HepG2 (cell line): ENCODE results near the gene AGAP3. TPM values are rescaled to one million over a fixed set of nuclear protein-coding genes. Genes with fewer than 3 reads are reported as not detected.
A peak's percentile ranks its signal among the peaks of the same experiment; 100 is the strongest.

ENCODE experiments used
- BATF2 ChIP-seq: sonication (generic); formaldehyde crosslinking; IDR thresholded peaks from 2 replicates; pipeline ENCODE4 v1.8.0; 2022; ENCODE audit warnings: mild to moderate bottlenecking, missing genetic modification reagents, moderate library complexity
- ETS1 ChIP-seq: sonication (generic); formaldehyde crosslinking; IDR thresholded peaks from 2 replicates; pipeline ENCODE4 v1.4.0; 2020; ENCODE audit warnings: missing genetic modification reagents
- HDAC1 ChIP-seq: sonication (generic); formaldehyde crosslinking; IDR thresholded peaks from 2 replicates; pipeline ENCODE4 v1.5.1; 2020; ENCODE audit warnings: mild to moderate bottlenecking, missing genetic modification reagents
- ISX ChIP-seq: sonication (generic); formaldehyde crosslinking; conservative IDR thresholded peaks from 2 replicates; pipeline ENCODE4 v1.5.0; 2020; ENCODE audit warnings: missing genetic modification reagents
- MYC ChIP-seq: sonication (generic); formaldehyde crosslinking; IDR thresholded peaks from 2 replicates; pipeline ENCODE4 v1.9.0; 2021; ENCODE audit warnings: missing genetic modification reagents, borderline replicate concordance
- NCOA2 ChIP-seq: sonication (generic); formaldehyde crosslinking; IDR thresholded peaks from 2 replicates; pipeline ENCODE4 v1.8.0; 2022; ENCODE audit warnings: inconsistent platforms
- POLR2AphosphoS5 ChIP-seq: IDR thresholded peaks from 2 replicates; pipeline ENCODE4 v1.6.1; 2012; ENCODE audit warnings: low read depth, low read length
- REPIN1 ChIP-seq: sonication (generic); formaldehyde crosslinking; IDR thresholded peaks from 2 replicates; pipeline ENCODE4 v1.8.0; 2022; ENCODE audit warnings: missing genetic modification reagents, low read depth, mild to moderate bottlenecking, borderline replicate concordance
- SP2 ChIP-seq: sonication (generic); formaldehyde crosslinking; IDR thresholded peaks from 2 replicates; pipeline ENCODE4 v1.5.1; 2020; ENCODE audit warnings: mild to moderate bottlenecking, missing genetic modification reagents
- ZKSCAN5 ChIP-seq: sonication (generic); formaldehyde crosslinking; IDR thresholded peaks from 2 replicates; pipeline ENCODE4 v1.5.1; 2020; ENCODE audit warnings: mild to moderate bottlenecking, missing genetic modification reagents
- ZNF691 ChIP-seq: sonication (generic); formaldehyde crosslinking; IDR thresholded peaks from 2 replicates; pipeline ENCODE4 v1.4.0; 2020; ENCODE audit warnings: missing genetic modification reagents, low read depth, mild to moderate bottlenecking, borderline replicate concordance
- polyA plus RNA-seq, 8 experiments: library from polyadenylated mRNA; depleted of rRNA in 3 of 8; stranded (reverse) in 7 of 8; unstranded in 1 of 8; fragments of >200 nt; fragmentation: Illumina TruSeq in 4 of 8; extraction: Trizol in 4 of 8; gene quantifications; 2 replicates each; pipeline versions ENCODE4 v1.2.1 to v1.2.3, GENCODE V29; 2011 to 2016; ENCODE audit warnings: low read depth in 4 of 8, missing spikeins in 1 of 8, mixed read lengths in 1 of 8; ENCODE audit not compliant: insufficient read depth in 1 of 8
- total RNA-seq, 5 experiments: library from RNA; depleted of rRNA; stranded (reverse); fragments of >200 nt; fragmentation: Illumina TruSeq; extraction: Trizol; gene quantifications; 2 replicates each; pipeline ENCODE4 v1.2.3, GENCODE V29; 2016; ENCODE audit warnings: low read depth in 1 of 5
- TF ChIP-seq, protein P1 (sequence below): sonication (generic); formaldehyde crosslinking; IDR thresholded peaks from 2 replicates; pipeline ENCODE4 v1.9.0; 2021; ENCODE audit warnings: mild to moderate bottlenecking, missing genetic modification reagents
- TF ChIP-seq, protein P2 (sequence below): sonication (generic); formaldehyde crosslinking; IDR thresholded peaks from 2 replicates; pipeline ENCODE4 v1.5.0; 2020; ENCODE audit warnings: mild to moderate bottlenecking, missing genetic modification reagents
- TF ChIP-seq, protein P3 (sequence below): IDR thresholded peaks from 2 replicates; pipeline ENCODE4 v1.6.1; 2016; ENCODE audit warnings: missing genetic modification reagents, missing compliant biosample characterization
- TF ChIP-seq, protein P4 (sequence below): sonication (generic); formaldehyde crosslinking; IDR thresholded peaks from 2 replicates; pipeline ENCODE4 v1.8.1; 2023; ENCODE audit warnings: mild to moderate bottlenecking, missing genetic modification reagents

Gene AGAP3
- total and polyA plus RNA-seq, 2 of the 13 experiments (the other 11 are each of a cell fraction or from before 2014, with no cell fraction given): 31.3 to 61.4 TPM

DNA sequence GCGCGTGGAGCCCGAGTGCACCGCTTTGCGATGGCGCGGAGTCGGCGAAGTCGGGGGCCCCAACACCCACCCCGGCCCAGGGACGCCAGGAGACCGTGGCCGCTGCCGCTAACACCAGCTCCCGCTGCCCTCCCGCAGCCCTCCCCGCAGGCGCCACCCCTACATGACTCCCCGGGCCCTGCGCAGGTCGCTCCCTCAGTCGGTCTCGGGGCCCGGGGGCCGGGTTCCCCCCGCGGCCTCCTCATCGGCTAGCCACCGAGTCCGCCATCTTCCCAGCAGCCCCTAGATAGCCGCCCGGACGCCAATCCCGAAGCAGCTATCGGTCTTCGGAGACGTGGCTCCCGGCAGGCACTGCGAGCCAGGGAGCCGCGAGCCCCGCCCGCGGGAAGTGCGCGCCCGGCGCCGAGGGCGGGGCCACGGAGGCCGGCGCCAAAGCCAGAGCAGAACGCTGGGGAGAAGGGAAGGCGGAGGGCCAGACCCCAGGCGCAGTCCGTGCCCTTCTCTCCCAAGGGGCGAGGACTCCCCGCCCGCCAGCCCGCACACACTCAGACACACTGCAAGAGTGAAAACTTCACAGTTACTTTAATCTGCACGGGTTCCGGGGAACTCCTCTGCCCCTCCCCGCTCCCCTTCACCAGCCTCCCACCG is 5.6 kb upstream of the AGAP3 start, which contains the start of gene FASTK (continued):
- TF ChIP-seq, protein P1, sequence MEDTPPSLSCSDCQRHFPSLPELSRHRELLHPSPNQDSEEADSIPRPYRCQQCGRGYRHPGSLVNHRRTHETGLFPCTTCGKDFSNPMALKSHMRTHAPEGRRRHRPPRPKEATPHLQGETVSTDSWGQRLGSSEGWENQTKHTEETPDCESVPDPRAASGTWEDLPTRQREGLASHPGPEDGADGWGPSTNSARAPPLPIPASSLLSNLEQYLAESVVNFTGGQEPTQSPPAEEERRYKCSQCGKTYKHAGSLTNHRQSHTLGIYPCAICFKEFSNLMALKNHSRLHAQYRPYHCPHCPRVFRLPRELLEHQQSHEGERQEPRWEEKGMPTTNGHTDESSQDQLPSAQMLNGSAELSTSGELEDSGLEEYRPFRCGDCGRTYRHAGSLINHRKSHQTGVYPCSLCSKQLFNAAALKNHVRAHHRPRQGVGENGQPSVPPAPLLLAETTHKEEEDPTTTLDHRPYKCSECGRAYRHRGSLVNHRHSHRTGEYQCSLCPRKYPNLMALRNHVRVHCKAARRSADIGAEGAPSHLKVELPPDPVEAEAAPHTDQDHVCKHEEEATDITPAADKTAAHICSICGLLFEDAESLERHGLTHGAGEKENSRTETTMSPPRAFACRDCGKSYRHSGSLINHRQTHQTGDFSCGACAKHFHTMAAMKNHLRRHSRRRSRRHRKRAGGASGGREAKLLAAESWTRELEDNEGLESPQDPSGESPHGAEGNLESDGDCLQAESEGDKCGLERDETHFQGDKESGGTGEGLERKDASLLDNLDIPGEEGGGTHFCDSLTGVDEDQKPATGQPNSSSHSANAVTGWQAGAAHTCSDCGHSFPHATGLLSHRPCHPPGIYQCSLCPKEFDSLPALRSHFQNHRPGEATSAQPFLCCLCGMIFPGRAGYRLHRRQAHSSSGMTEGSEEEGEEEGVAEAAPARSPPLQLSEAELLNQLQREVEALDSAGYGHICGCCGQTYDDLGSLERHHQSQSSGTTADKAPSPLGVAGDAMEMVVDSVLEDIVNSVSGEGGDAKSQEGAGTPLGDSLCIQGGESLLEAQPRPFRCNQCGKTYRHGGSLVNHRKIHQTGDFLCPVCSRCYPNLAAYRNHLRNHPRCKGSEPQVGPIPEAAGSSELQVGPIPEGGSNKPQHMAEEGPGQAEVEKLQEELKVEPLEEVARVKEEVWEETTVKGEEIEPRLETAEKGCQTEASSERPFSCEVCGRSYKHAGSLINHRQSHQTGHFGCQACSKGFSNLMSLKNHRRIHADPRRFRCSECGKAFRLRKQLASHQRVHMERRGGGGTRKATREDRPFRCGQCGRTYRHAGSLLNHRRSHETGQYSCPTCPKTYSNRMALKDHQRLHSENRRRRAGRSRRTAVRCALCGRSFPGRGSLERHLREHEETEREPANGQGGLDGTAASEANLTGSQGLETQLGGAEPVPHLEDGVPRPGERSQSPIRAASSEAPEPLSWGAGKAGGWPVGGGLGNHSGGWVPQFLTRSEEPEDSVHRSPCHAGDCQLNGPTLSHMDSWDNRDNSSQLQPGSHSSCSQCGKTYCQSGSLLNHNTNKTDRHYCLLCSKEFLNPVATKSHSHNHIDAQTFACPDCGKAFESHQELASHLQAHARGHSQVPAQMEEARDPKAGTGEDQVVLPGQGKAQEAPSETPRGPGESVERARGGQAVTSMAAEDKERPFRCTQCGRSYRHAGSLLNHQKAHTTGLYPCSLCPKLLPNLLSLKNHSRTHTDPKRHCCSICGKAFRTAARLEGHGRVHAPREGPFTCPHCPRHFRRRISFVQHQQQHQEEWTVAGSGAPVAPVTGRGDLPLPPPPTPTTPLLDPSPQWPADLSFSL: no peak
- TF ChIP-seq ZNF691 (CRISPR knock-in tag): peak; percentile 31
- peak; percentile 82; the same call in 1 of the 2 replicates for TF ChIP-seq REPIN1
- TF ChIP-seq ISX (CRISPR knock-in tag): no peak
- no peak for TF ChIP-seq BATF2 (CRISPR knock-in tag)
- 0 out of 2 replicates have a peak, but pooled peaks have one; percentile 26 for TF ChIP-seq MYC (CRISPR knock-in tag)
- peak; percentile 68 for TF ChIP-seq POLR2AphosphoS5
- TF ChIP-seq, protein P2, sequence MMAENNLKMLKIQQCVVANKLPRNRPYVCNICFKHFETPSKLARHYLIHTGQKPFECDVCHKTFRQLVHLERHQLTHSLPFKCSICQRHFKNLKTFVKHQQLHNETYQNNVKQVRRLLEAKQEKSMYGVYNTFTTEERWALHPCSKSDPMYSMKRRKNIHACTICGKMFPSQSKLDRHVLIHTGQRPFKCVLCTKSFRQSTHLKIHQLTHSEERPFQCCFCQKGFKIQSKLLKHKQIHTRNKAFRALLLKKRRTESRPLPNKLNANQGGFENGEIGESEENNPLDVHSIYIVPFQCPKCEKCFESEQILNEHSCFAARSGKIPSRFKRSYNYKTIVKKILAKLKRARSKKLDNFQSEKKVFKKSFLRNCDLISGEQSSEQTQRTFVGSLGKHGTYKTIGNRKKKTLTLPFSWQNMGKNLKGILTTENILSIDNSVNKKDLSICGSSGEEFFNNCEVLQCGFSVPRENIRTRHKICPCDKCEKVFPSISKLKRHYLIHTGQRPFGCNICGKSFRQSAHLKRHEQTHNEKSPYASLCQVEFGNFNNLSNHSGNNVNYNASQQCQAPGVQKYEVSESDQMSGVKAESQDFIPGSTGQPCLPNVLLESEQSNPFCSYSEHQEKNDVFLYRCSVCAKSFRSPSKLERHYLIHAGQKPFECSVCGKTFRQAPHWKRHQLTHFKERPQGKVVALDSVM: peak; percentile 35; the same call in 1 of the 2 replicates
- TF ChIP-seq, protein P3, sequence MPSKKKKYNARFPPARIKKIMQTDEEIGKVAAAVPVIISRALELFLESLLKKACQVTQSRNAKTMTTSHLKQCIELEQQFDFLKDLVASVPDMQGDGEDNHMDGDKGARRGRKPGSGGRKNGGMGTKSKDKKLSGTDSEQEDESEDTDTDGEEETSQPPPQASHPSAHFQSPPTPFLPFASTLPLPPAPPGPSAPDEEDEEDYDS: peak; percentile 77
- peak; percentile 83 for TF ChIP-seq HDAC1
- no peak for TF ChIP-seq ZKSCAN5
- no peak for TF ChIP-seq ETS1
- TF ChIP-seq, protein P4, sequence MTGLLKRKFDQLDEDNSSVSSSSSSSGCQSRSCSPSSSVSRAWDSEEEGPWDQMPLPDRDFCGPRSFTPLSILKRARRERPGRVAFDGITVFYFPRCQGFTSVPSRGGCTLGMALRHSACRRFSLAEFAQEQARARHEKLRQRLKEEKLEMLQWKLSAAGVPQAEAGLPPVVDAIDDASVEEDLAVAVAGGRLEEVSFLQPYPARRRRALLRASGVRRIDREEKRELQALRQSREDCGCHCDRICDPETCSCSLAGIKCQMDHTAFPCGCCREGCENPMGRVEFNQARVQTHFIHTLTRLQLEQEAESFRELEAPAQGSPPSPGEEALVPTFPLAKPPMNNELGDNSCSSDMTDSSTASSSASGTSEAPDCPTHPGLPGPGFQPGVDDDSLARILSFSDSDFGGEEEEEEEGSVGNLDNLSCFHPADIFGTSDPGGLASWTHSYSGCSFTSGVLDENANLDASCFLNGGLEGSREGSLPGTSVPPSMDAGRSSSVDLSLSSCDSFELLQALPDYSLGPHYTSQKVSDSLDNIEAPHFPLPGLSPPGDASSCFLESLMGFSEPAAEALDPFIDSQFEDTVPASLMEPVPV (CRISPR knock-in tag): 0 out of 2 replicates have a peak, but pooled peaks have one; percentile 40
- no peak; the same call in 1 of the 2 replicates for TF ChIP-seq NCOA2
- TF ChIP-seq SP2 (CRISPR knock-in tag): no peak
